ENCODE results near the gene MSMO1. TPM values are rescaled to one million over a fixed set of nuclear protein-coding genes. Genes with fewer than 3 reads are reported as not detected.

MSMO1 gene
- total RNA-seq, 2 donors from 2014 or later, result 12.3 to 16.7 TPM

DNA sequence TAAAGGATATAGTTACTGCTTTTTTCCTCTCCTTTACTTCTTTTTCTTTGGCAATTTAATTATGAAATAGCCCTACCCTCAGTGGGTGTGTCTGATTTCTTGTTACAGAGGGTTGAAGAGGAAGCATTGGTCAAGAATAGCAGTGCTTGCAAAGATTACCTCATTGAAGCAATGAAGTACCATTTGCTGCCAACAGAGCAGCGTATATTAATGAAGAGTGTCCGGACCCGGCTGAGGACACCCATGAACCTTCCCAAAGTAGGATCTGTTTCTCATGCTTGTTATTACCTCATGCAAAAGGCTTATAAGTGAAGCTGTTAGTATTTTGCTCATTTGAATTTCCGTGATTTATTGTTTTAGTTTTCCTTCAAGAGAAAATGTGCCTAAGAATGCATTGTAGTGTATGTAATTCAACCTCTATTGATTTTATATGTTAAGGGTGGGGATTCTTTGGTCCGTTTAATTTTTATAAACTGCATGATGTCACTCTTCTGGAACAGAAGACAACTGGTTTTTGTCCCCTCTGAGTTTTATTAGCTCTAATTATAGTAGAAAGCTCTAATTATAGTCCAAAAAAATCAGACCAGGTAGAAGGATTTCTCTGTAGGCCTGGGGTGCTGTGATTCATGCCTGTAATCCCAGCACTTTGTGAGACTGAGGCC is 27.9 kb upstream of the MSMO1 start:
- TF ChIP-seq, protein P1, sequence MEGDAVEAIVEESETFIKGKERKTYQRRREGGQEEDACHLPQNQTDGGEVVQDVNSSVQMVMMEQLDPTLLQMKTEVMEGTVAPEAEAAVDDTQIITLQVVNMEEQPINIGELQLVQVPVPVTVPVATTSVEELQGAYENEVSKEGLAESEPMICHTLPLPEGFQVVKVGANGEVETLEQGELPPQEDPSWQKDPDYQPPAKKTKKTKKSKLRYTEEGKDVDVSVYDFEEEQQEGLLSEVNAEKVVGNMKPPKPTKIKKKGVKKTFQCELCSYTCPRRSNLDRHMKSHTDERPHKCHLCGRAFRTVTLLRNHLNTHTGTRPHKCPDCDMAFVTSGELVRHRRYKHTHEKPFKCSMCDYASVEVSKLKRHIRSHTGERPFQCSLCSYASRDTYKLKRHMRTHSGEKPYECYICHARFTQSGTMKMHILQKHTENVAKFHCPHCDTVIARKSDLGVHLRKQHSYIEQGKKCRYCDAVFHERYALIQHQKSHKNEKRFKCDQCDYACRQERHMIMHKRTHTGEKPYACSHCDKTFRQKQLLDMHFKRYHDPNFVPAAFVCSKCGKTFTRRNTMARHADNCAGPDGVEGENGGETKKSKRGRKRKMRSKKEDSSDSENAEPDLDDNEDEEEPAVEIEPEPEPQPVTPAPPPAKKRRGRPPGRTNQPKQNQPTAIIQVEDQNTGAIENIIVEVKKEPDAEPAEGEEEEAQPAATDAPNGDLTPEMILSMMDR (IDR thresholded peaks at IDR 0.05), result no peak
- Histone ChIP-seq H3K27ac (no peak overlapping the region), H3K4me3 (no peak overlapping the region), H3K9me3 (no peaks in the 10 kb centered on the region), H3K4me1 (ENCODE audit: control insufficient read depth in 1 of 2, low read depth in 2 of 2) (peaks cover 0 to 12% of the 10 kb centered on the region in 2 donors), H3K36me3 (peaks cover 16% of the 10 kb centered on the region), H3K27me3 (replicated peaks; ENCODE audit: insufficient read depth) (no peaks in the 10 kb centered on the region)
- DNase-seq (ENCODE audit: low spot score), result no peak
- no peak for ATAC-seq (ENCODE audit: insufficient number of reproducible peaks, low FRiP score, low read depth)

DNA sequence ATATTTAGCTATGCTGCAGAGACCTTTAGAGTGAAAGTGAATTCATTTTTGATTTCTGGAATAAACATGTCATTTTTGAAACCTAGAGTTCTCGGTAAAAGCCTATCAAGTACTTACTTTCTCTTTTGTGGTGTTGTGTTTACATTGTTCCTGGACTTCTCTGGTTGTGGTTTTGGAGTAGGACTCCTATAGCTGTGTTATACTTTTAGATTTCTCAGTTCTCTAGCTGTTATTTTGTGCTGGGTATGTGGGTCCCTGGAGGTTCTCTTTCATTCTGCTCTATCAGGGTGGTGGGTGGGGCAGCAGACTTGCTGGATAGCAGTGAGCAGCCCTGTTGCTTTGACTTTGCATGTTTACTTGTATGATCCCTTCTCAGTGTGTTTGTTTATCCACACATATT is 25.6 kb upstream of the MSMO1 start:
- ATAC-seq (ENCODE audit: insufficient number of reproducible peaks, low FRiP score, low read depth) (no peak), DNase-seq (ENCODE audit: low spot score) (no peak)
- Histone ChIP-seq H3K27ac (no peak overlapping the region), H3K36me3 (peaks cover 11% of the 10 kb centered on the region), H3K4me1 (ENCODE audit: control insufficient read depth in 1 of 2, low read depth in 2 of 2) (peaks cover 0 to 12% of the 10 kb centered on the region in 2 donors), H3K4me3 (peak overlapping the region; percentile 41), H3K27me3 (replicated peaks; ENCODE audit: insufficient read depth) (no peaks in the 10 kb centered on the region), H3K9me3 (no peaks in the 10 kb centered on the region)
- TF ChIP-seq, protein P1 (IDR thresholded peaks at IDR 0.05), result no peak

DNA sequence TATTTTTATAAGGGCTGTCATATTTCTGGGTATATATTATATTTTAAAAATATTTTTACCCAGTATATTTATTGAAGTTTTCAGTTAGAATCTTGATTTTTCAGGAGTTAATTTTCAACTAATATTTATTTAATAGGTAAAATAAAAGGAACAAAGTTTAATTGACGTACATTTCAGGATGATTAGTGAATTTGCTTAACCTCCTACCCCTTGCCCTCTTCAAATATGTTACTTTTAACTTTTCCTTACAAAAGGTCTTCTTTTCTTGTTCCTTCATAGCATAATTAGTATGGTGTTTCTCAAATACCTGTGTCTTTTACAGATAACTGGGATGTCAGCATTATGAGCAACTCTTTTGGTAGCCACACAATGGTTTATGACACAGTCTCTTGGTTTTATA is 24.8 kb upstream of the MSMO1 start:
- H3K4me1 ChIP-seq (ENCODE audit: control insufficient read depth in 1 of 2, low read depth in 2 of 2), result peaks cover 0 to 12% of the 10 kb centered on the region in 2 donors
- no peak for DNase-seq (ENCODE audit: low spot score)
- no peaks in the 10 kb centered on the region for H3K9me3 ChIP-seq
- no peak for ATAC-seq (ENCODE audit: insufficient number of reproducible peaks, low FRiP score, low read depth)
- H3K36me3 ChIP-seq, result peaks cover 9% of the 10 kb centered on the region
- H3K27ac ChIP-seq, result no peak overlapping the region
- H3K27me3 ChIP-seq (replicated peaks; ENCODE audit: insufficient read depth), result no peaks in the 10 kb centered on the region
- H3K4me3 ChIP-seq, result no peak overlapping the region
- TF ChIP-seq, protein P1 (IDR thresholded peaks at IDR 0.05), result no peak

DNA sequence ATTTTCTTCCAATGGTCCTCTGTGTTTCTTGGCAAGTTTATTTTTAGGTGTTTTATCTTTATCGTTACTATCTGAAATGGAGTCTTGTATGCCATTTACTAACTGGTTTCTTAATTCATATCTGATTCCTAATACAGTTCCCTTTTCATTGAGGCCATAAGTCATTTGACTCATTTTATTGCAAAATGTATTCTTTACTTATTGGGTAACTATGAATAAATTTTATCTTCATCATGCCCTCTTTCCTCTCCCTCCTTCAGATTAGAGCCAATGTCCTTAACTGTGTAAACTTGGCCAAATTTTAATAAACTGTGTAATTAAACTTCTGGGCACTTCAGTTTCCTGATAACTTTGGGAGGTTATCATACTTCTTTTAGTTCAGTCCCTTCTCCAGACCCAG is 19.3 kb upstream of the MSMO1 start:
- Histone ChIP-seq H3K36me3 (no peaks in the 10 kb centered on the region), H3K4me1 (ENCODE audit: control insufficient read depth in 1 of 2, low read depth in 2 of 2) (no peaks in the 10 kb centered on the region), H3K9me3 (no peaks in the 10 kb centered on the region), H3K27me3 (replicated peaks; ENCODE audit: insufficient read depth) (no peaks in the 10 kb centered on the region), H3K4me3 (no peak overlapping the region), H3K27ac (no peak overlapping the region)
- DNase-seq (ENCODE audit: low spot score) (no peak), ATAC-seq (ENCODE audit: insufficient number of reproducible peaks, low FRiP score, low read depth) (no peak)
- TF ChIP-seq, protein P1 (IDR thresholded peaks at IDR 0.05), result no peak

DNA sequence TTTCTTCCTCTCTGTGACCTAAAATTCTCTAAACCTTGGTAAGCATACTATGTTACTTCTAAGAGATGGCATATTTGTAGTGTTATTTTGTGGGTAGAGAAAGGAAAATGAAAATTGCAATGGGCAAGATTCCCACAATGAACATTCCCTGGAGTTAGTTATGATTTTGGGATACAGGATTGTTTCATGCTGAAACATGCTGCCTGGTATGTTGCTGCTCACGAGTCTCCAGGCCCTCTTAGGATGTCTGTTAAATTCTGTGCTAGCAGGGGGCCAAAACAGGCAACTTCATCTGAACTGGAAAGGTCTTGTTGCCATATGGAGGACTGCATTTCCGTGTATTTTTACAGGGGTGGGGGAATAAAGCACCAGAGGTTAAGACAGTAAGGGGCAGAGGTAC is 18.9 kb upstream of the MSMO1 start:
- no peak overlapping the region for H3K27ac ChIP-seq
- no peak for ATAC-seq (ENCODE audit: insufficient number of reproducible peaks, low FRiP score, low read depth)

More for the DNA sequence above, 18.9 kb upstream of the MSMO1 start:
- no peaks in the 10 kb centered on the region for H3K9me3 ChIP-seq
- H3K4me1 ChIP-seq (ENCODE audit: control insufficient read depth in 1 of 2, low read depth in 2 of 2), result no peaks in the 10 kb centered on the region
- no peak for DNase-seq (ENCODE audit: low spot score)
- H3K36me3 ChIP-seq, result no peaks in the 10 kb centered on the region
- TF ChIP-seq, protein P1 (IDR thresholded peaks at IDR 0.05), result no peak
- no peaks in the 10 kb centered on the region for H3K27me3 ChIP-seq (replicated peaks; ENCODE audit: insufficient read depth)
- H3K4me3 ChIP-seq, result no peak overlapping the region

All from thoracic aorta (tissue), 2 donors.